ENCODE data around the gene BCKDHB.
"Not testable (repeated sequence)": the region's sequence is repeated elsewhere in the genome, so short reads cannot be mapped to it uniquely, and the experiment has no call there.

BCKDHB gene

GRCh38 chr6:80263585-80263984, 157.1 kb downstream of the BCKDHB start:
- no peak for DNase-seq (ENCODE audit: low read depth)

DNA sequence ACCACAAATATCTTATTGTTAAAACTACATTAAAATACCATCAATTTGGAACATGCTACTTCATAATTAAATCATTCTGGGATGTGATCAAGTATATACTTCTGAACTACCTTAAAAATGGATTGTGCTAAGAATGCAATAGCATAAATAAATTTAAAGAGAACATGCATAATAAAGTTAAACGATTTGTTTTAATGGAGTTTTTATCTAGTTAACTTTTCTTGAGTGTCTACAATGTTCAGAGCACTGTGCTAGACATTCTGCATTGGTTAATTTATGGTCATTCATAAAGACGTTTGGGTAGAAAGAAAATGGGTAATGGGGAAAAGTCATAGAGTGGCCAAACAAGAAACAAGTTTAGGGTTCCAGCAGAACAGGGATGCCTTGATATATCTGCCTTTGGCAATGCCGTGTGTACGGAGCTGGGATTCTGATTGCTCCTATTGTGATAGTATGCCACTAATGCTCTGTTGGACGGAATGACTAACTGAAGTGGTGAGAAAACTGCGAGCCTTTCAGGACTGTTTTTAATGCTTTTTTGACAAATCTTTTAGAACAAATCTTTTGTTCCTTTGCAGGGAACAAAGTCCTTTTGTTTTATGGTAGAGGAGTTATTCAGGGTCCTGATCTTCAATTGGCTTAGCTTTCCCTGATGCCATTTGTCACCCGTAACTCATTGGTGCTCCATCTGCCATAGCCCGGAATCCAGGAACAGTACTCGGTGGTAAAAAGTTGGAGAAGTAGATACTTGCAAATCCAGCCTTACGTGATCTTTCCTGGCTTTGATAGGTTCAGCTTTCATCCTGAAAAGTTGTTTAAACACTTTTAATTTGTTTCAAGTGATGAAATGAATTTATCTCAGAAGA, 162.6 kb downstream of the BCKDHB start:
- no peak for DNase-seq (ENCODE audit: low read depth)

DNA sequence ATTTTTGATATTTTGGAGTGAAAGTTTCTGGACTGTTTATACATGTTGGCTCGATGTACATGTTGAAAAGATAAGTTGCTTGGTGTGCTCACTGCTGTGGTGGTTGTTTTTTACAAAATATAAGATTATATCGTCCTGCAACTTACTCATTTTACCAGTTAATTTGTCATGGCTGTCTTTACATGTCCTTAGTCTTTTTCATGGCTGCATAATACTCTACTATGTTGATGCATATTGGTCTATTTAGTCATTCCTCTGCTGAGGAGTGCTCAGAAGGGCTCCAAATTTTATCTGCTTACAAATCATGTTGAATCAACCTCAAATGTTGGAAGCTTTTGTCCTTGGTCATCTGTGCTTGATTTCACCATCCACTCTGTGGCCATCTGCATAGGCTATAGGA, 164.6 kb downstream of the BCKDHB start:
- DNase-seq (ENCODE audit: low read depth), result no peak

DNA sequence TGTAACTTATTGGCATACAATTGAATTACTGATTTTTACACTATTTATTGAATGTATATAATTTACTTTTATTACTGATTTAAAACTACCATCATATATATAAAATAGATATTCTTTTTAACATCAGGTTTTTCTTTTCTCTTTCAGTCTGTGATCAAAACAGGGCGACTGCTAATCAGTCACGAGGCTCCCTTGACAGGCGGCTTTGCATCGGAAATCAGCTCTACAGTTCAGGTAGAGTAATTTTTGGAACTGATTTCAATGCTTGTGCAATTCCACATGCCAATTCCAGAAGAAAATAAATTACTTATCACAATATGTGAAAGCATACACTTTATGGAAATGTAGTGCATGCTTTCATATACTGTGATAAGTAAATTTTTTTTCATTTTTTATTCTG, 166.5 kb downstream of the BCKDHB start:
- no peak for DNase-seq (ENCODE audit: low read depth)

DNA sequence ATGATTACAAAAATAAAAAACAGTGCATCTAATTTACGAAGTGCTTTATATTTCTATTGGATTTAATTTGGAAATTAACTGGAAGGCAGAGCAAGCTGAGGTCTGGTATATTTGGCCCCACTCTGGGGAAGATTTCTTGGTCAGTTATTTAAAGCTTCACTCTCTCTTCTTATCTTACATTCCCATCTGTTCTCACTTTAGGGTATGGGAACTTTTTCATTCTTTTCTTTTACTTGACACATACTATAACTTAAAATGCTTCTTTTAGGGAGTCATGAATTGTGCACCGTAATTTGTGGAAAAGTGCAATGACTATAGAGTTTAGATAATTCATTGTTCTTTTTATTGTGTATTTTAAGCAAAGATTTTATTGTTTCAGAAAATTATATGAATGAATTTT, 170.4 kb downstream of the BCKDHB start:
- no peak for DNase-seq (ENCODE audit: low read depth)

DNA sequence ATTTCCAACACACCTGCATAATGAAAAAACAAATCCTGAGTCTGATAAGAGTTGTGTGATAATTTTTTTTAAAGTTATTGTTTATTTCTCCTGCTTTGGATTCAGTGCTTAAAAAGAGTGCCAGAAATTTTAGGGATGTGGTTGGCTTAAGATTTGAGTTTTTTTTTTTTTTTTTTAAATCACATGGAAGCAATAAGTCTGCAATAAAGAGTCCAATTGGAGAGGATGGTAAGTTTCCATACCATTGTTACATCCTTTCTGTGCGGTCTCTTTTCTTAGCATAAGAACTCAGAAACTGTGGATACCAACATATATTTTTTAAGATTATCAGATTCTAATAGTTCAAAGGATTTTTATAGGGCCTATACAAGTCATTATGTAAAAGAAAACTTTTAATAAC, 171.0 kb downstream of the BCKDHB start:
- DNase-seq (ENCODE audit: low read depth), result no peak

DNA sequence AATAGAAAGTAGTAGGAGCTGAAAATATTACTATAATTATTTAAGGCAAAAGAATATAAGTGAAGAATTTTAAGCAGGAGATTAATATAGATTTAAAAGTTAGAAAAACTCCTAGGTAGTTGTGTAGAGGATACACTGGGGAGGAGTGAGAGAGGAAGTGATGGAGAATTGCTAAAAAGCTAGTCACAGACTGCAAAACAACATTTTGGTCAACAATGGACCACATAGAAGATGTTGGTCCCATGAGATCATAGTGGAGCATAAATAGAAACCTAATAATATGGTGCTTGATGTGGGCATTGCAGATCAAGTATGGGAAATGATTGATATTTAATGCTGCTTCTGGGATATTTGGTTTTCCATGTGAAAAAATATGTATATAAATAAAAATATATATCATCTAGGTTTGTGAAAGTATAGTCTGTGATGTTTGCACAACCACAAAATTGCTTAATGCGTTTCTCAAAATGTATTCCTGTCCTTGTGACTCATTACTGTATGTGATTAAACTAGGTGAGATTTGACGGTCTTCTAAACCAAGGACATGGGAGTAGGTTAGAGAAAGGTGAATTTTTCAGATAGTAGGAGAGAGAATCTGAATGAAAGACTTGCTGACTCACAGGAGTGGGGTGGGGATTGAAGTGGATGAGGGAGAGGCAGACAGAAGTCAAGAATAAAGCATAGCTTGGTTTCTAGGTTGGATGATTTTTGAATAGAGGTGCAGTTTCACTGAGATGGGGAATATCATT, 174.0 kb downstream of the BCKDHB start:
- no peak for DNase-seq (ENCODE audit: low read depth)

DNA sequence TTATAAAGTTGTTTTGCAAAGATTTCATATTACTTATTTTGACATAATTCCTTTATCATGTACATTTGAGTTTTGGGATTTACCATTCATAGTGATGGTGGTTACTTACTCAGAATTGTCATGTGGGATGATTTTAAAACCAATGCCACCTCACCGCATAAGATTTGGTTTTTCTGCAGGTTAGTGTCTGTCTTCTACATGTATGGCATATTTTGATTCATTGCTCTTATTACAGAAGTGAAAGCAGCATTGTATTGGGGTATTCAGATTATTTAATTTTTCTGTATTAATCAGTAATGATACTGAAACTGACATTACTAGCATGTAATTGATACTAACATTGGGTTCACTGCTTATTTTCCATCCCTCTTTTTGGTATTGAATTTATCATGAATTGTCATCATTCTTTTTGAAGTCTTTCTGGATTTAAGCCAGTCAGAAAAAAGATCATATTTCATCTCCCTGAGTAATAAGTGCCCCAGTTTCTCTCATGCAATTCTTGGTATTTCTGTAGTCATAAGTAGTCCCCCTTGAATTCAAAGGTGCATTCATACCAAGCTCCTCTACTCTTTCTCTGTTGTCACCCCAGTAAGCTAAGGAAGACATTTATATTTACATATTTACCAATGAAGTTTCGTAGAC, 176.6 kb downstream of the BCKDHB start:
- DNase-seq (ENCODE audit: low read depth), result no peak

GRCh38 chr6:80287112-80287511, 180.6 kb downstream of the BCKDHB start:
- DNase-seq (ENCODE audit: low read depth), result no peak

- no peak for DNase-seq (ENCODE audit: low read depth)
These were observed 181.1 kb downstream of the BCKDHB start for GRCh38 chr6:80287607-80288006.

GRCh38 chr6:80289727-80290126, 183.3 kb downstream of the BCKDHB start:
- no peak for DNase-seq (ENCODE audit: low read depth)

- DNase-seq (ENCODE audit: low read depth), result not testable (repeated sequence)
These were observed 188.1 kb downstream of the BCKDHB start for GRCh38 chr6:80294531-80294930.

- no peak for DNase-seq (ENCODE audit: low read depth)
These were observed 196.2 kb downstream of the BCKDHB start for GRCh38 chr6:80302716-80303115.

DNA sequence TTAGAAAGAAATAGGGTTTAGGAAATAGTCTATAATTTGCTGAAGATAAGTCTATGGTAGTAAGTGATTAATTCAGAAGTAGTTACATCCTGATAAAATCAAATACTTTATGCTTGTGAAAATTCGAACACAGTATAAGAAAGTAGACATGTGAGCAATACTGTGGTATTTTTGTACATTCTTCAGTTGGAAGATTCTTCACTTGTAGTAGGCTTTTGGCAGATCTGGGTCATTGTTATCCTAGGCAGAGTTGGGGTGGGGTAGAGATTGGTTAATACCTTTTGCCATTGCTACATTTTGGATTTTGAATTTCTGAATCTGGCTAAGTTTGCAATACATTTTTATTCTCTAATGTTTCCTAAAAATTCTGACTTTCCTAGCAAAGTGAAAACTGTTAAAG, 197.5 kb downstream of the BCKDHB start:
- no peak for DNase-seq (ENCODE audit: low read depth)

DNA sequence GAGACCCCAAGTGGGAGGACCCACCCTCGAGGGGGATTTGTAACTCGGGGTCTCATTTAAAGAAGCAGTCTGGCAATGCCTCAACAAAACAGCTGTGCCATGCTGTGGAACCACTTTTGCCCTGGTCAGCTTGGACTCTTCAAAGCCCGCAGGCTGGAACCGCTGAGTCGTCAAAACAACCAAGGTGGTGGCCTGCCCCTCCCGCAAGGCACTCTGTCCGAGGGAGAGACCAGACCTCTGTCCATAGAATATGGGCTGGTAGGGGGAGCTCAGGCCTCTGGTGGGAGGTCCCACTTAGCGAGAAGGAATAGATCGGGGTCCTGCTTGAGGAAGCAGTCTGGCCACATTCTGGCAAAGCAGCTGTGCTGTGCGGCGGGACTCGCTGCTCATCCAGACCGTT, 208.1 kb downstream of the BCKDHB start:
- no peak for DNase-seq (ENCODE audit: low read depth)

DNA sequence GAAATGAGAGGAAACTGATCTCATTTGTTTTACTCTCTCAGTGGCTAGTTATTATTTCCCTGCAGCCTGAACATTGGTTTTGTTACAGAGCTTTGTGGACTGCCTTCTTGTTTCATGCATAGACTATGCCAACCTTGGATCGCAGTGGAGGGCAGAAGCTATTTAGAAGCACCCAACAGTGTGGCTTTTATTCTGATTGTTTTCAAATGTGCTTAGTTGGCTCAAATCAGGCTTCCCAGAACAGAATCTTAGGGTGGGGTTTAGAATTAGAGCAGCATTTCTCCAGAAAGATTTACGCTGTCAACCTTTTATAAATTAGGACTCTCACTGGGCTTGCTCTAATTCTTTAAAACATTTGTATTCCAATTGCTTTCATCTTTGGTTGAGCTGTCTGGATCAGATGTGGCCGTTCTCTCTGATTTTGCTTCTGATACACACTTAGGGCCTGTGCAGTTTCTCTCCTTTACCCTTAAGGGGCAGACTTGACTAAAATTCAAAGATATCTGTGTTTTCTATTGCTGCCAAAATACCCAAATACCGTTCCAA, 210.3 kb downstream of the BCKDHB start:
- DNase-seq (ENCODE audit: low read depth), result no peak

- peak; percentile 21 for DNase-seq (ENCODE audit: low read depth)
These were observed 212.7 kb downstream of the BCKDHB start for GRCh38 chr6:80319196-80319595.

DNA sequence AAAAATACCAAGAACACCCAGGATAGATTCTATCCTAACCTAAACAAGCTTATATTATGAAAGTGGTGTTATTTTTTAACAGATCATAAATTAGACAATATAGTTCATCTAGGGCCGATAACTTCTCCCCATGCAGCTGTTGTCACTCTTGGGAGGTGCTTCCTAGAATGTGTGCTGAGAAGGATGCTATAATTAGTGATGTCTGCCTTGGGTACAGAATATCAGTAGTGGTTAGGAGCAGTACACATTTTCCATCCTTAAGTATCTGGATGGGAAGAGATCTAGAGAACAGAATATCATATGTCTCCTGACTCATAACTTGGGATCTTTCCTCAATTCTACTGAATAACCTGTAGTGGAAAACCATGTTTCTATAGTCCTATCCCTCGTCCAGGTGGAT, 214.5 kb downstream of the BCKDHB start:
- DNase-seq (ENCODE audit: low read depth), result no peak

GRCh38 chr6:80325742-80326141, 219.3 kb downstream of the BCKDHB start:
- no peak for DNase-seq (ENCODE audit: low read depth)

DNA sequence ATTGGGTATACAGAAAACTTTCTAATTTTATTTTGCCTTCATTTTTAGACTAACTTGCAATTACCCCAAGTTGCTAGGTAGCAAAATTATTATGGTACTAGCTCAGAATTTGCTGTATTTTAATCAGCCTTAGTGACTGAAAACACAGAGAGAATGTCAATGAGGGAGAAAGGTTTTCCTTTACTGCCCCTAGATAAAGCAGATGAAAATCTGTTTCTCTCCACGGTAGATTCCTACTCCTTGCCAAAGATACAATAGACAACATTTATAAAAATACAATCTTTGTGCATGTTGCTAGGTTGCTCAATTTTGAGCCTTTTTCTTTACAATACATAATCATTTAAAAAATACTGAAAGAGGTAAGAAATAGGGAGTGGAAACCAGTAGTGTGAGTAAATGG, 222.2 kb downstream of the BCKDHB start:
- DNase-seq (ENCODE audit: low read depth), result no peak

DNA sequence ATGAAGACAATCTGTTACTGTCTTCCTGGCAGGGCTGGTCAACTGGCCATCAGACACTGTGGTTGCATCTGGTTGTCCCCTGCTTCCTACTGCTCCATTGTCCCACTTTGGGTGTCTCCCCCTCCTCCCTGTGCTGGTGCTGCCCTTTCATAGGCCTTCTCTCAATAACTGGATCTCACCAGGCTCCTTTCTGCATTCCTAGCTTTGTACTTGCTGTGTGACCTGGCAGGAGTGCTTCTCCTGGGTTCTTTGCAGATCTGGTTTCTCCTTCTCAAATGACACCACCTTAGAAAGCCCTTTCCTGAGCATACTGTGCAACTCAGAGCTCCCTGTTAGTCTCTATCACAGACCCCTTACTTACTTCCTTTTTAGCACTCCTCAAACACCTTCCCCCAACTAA, 223.0 kb downstream of the BCKDHB start:
- no peak for DNase-seq (ENCODE audit: low read depth)

DNA sequence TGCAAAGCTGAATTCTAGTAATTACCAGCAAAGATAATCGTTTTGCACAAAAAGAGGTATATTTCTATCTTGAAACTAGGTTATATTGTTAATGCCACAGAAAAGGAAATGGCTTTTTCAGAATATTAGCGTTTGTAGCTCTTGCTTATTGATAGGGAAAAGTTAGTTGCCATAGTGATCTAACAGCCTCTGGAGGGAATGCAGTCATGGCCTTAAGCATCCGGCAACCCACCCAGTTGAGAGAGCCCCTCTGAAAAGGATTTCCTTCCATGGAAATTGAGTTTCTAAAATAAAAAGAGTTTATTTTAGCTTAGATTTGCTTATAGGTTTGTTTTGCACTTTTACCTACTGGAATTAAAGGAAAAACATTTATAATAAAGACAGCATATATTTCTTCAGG, 224.5 kb downstream of the BCKDHB start:
- DNase-seq (ENCODE audit: low read depth), result no peak

GRCh38 chr6:80331522-80331921, 225.1 kb downstream of the BCKDHB start:
- DNase-seq (ENCODE audit: low read depth), result no peak
